Hypothalamus (tissue), 51 donors: ENCODE measurements around the gene EARS2.
"Not testable (repeated sequence)": the region's sequence is repeated elsewhere in the genome, so short reads cannot be mapped to it uniquely, and the experiment has no call there.

Experiments
- DNase-seq, 51 donors: peaks; one replicate each; lab custom pipeline; 2025; lab: John Stamatoyannopoulos, UW

EARS2 gene

GRCh38 chr16:23556881-23557778, at the start of gene EARS2, which contains the start of gene UBFD1:
Gene EARS2 (minus strand): TSS chr16:23557350. CDS start chr16:23557343, 7 bp downstream.
Gene UBFD1 (plus strand): TSS chr16:23557727. CDS start chr16:23557743, 16 bp downstream.
- peak; percentile 62 to 100 (median 96) for DNase-seq

- DNase-seq, result no peak
Observed at GRCh38 chr16:23597003-23597756, 40.0 kb upstream of the EARS2 start.

GRCh38 chr16:23595951-23596720, 39.0 kb upstream of the EARS2 start, which contains the start of gene NDUFAB1:
Gene NDUFAB1 (minus strand): TSS chr16:23596316. CDS start chr16:23596290, 26 bp downstream.
- peak; percentile 25 to 92 (median 80) for DNase-seq

- DNase-seq, result no peak
Observed at GRCh38 chr16:23595246-23595950, 38.2 kb upstream of the EARS2 start.

GRCh38 chr16:23594186-23594585, 37.0 kb upstream of the EARS2 start:
- DNase-seq, result no peak

GRCh38 chr16:23590181-23590580, 33.0 kb upstream of the EARS2 start:
- DNase-seq, result no peak

GRCh38 chr16:23587726-23588125, 30.6 kb upstream of the EARS2 start:
- DNase-seq, result no peak

GRCh38 chr16:23584186-23585076, 27.3 kb upstream of the EARS2 start:
- no peak for DNase-seq

GRCh38 chr16:23583271-23583670, 26.1 kb upstream of the EARS2 start:
- not testable (repeated sequence) for DNase-seq

GRCh38 chr16:23581764-23582163, 24.6 kb upstream of the EARS2 start:
- no peak for DNase-seq

GRCh38 chr16:23580391-23580790, 23.2 kb upstream of the EARS2 start:
- DNase-seq, result no peak

GRCh38 chr16:23579371-23579770, 22.2 kb upstream of the EARS2 start:
- DNase-seq, result no peak

GRCh38 chr16:23578101-23578830, 21.1 kb upstream of the EARS2 start:
- DNase-seq, result peak in 6 of 51 donors; percentile 2 to 21 (median 3)

- no peak for DNase-seq
Observed at GRCh38 chr16:23577493-23577892, 20.3 kb upstream of the EARS2 start.

- no peak for DNase-seq
Observed at GRCh38 chr16:23575834-23576233, 18.7 kb upstream of the EARS2 start.

GRCh38 chr16:23573817-23574216, 16.7 kb upstream of the EARS2 start:
- no peak for DNase-seq

- DNase-seq, result no peak
Observed at GRCh38 chr16:23572394-23572793, 15.2 kb upstream of the EARS2 start.

- no peak for DNase-seq
Observed at GRCh38 chr16:23571895-23572294, 14.7 kb upstream of the EARS2 start.
